ENCODE data around the gene CHRM5. TPM values are rescaled to one million over a fixed set of nuclear protein-coding genes. Genes with fewer than 3 reads are reported as not detected.

Gene CHRM5
- total and polyA plus RNA-seq, 2 donors (not counting 1 experiment from before 2014, with no cell fraction given) = not detected

- peak within 1 kb of the TSS; percentile 90 for H2AFZ ChIP-seq (ENCODE audit: insufficient read depth, low read depth, low read length, poor library complexity, severe bottlenecking)
- ATAC-seq (ENCODE audit: low read depth) (peak; percentile 63), DNase-seq (peak; percentile 50)
- no peaks in the 10 kb centered on the region for H3K27me3 ChIP-seq (replicated peaks in 1 of 4; ENCODE audit: control extremely low read depth in 1 of 4, control insufficient read depth in 3 of 4, insufficient read depth in 4 of 4, low read length in 3 of 4)
- Mint-ChIP-seq H3K9me3 (ENCODE audit: insufficient read depth) (no peaks in the 10 kb centered on the region), H3K27me3 (no peaks in the 10 kb centered on the region), H3K4me3 (peak within 1 kb of the TSS; percentile 97), H3K4me1 (peaks cover 18% of the 10 kb centered on the region), H3K27ac (peak within 1 kb of the TSS; percentile 96)
- ChIA-PET POLR2A (interaction anchor here (0.5 to 1.7 kb wide), 3 partner anchors 53 to 931 kb away, joined by 3 to 4 read pairs (median 3); partner anchors contain the start of genes AQR, EMC7 and PGBD4), CTCF (interaction anchor here (1.3 kb wide), 1 partner anchor 22 kb away, joined by 7 read pairs; no protein-coding TSS in a partner anchor)
- peak within 1 kb of the TSS; percentile 92 for H3K9ac ChIP-seq (ENCODE audit: low read length)
- intact Hi-C loops (cut with micrococcal nuclease) = loop anchor here (1.0 to 5.0 kb wide), 7 partner anchors 23 to 949 kb away; partner anchors contain the start of genes GOLGA8B, KATNBL1, LPCAT4 and PGBD4
- no peaks in the 10 kb centered on the region for H3K9me3 ChIP-seq (ENCODE audit: control extremely low read depth in 1 of 3, control insufficient read depth in 2 of 3, insufficient read depth in 1 of 3, low read length in 2 of 3)
- H4K20me1 ChIP-seq (ENCODE audit: control insufficient read depth, insufficient read depth, low read length, poor library complexity, severe bottlenecking) = no peaks in the 10 kb centered on the region
- H3K79me2 ChIP-seq (ENCODE audit: control insufficient read depth, insufficient read depth, low read length) = peaks cover 10% of the 10 kb centered on the region
- no peaks in the 10 kb centered on the region for H3K36me3 ChIP-seq (replicated peaks in 1 of 2; ENCODE audit: control extremely low read depth in 1 of 2, control insufficient read depth in 1 of 2, extremely low read depth in 1 of 2, insufficient read depth in 2 of 2, low read length in 1 of 2)
- peak within 1 kb of the TSS; percentile 63 to 98 (median 66) for H3K4me3 ChIP-seq (ENCODE audit: control extremely low read depth in 1 of 5, extremely low read depth in 1 of 5, insufficient read depth in 1 of 5, low read depth in 2 of 5, low read length in 4 of 5)
- TF ChIP-seq CTCF (IDR thresholded peaks at IDR 0.05) (no peak), EZH2 (IDR thresholded peaks at IDR 0.05; ENCODE audit: borderline replicate concordance, insufficient read depth, low read depth, low read length, poor library complexity, severe bottlenecking) (no peak)
- peak within 1 kb of the TSS; percentile 89 for H3K4me2 ChIP-seq (replicated peaks; ENCODE audit: low read depth, low read length, poor library complexity, severe bottlenecking)
- WGBS (ENCODE audit: insufficient coverage) = under 1% methylated on average over 70 of the region's 82 CpGs
- H3K4me1 ChIP-seq (ENCODE audit: control insufficient read depth in 2 of 2, insufficient read depth in 2 of 2, low read length in 2 of 2) = peaks cover 14 to 15% of the 10 kb centered on the region in 2 donors
- peak within 1 kb of the TSS; percentile 49 to 78 for H3K27ac ChIP-seq (ENCODE audit: low read length in 2 of 2)
These were observed 70.8 kb downstream of the CHRM5 start, which contains the start of gene AVEN for GRCh38 chr15:34038871-34039789. Gene AVEN, minus strand, starts transcription at chr15:34039204. Its CDS starts 158 bp downstream, at chr15:34039046.

All from B cell (primary cell).